ENCODE measurements around the gene IRAK1. TPM values are rescaled to one million over a fixed set of nuclear protein-coding genes. Genes with fewer than 3 reads are reported as not detected.

IRAK1 gene
- total and polyA plus RNA-seq, 2 donors (not counting 3 experiments of a cell fraction or from before 2014, with no cell fraction given), result 63.6 to 138 TPM

DNA sequence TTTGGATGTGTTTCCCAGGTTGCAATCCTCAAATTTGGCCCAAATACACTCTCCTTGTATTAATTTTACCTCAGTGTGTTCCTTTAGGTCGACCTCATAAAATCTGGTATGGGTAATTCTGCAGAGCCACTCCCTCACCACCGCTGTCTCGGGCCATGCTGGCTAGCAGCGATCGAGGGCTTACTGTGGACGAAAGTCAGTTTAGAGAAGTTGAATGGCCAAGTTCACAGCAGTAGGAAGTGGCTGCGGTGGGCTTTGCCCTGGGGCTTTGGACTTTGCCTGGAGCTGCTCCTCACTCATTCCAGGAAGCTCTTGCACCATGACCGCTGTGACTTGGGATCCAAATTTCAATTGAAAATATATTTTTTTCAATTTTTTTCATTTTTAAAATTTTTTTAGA lies 27.5 kb downstream of the IRAK1 start:
- no peaks in the 10 kb centered on the region for H4K20me1 ChIP-seq (replicated peaks; ENCODE audit: control insufficient read depth, extremely low read depth, insufficient read depth, low read length)
- no peaks in the 10 kb centered on the region for H3K36me3 ChIP-seq (ENCODE audit: control insufficient read depth in 2 of 2, extremely low read depth in 1 of 2, insufficient read depth in 2 of 2, low read length in 2 of 2)
- no peak overlapping the region for H3K9ac ChIP-seq (replicated peaks; ENCODE audit: extremely low read depth, insufficient read depth, low read length)
- BruUV-seq (replicated peaks), result no TSS peak
- DNase-seq (ENCODE audit: low read depth, low spot score) (no peak), FAIRE-seq (no peak)
- H3K4me2 ChIP-seq (ENCODE audit: insufficient read depth, low read length), result no peak overlapping the region
- H3K27ac ChIP-seq (ENCODE audit: insufficient read depth, low read depth, low read length), result no peak overlapping the region
- H3K4me1 ChIP-seq (ENCODE audit: control insufficient read depth, extremely low read depth, insufficient read depth, low read length), result no peaks in the 10 kb centered on the region
- POLR2A ChIA-PET, result interaction anchor here (0.6 kb wide), 1 partner anchor 13 kb away, joined by 5 read pairs; no protein-coding TSS in a partner anchor
- H3K9me3 ChIP-seq (replicated peaks; ENCODE audit: control insufficient read depth, insufficient read depth, low read length), result no peaks in the 10 kb centered on the region
- H3K4me3 ChIP-seq (replicated peaks in 1 of 3; ENCODE audit: insufficient read depth in 1 of 3, low read depth in 1 of 3, low read length in 3 of 3), result no peak overlapping the region
- H3K27me3 ChIP-seq (ENCODE audit: control insufficient read depth in 2 of 2, insufficient read depth in 2 of 2, low read length in 2 of 2), result no peaks in the 10 kb centered on the region
- H3K79me2 ChIP-seq (ENCODE audit: control insufficient read depth, insufficient read depth, low read length), result no peaks in the 10 kb centered on the region
- TF ChIP-seq JUN (IDR thresholded peaks at IDR 0.05; ENCODE audit: borderline replicate concordance, insufficient read depth, insufficient read length, low read depth) (no peak), FOS (IDR thresholded peaks at IDR 0.05; ENCODE audit: borderline replicate concordance, insufficient read depth, low read length) (no peak), GATA2 (IDR thresholded peaks at IDR 0.05; ENCODE audit: insufficient read depth, insufficient read length, low read depth, low read length) (no peak), POLR2A (IDR thresholded peaks at IDR 0.05; ENCODE audit: low read depth, low read length) (no peak), EZH2 (IDR thresholded peaks at IDR 0.05; ENCODE audit: borderline replicate concordance, low read depth, low read length, severe bottlenecking) (no peak), MYC (IDR thresholded peaks at IDR 0.05; ENCODE audit: low read depth, low read length) (no peak), CTCF (IDR thresholded peaks at IDR 0.05; ENCODE audit: extremely low read depth in 1 of 2, insufficient read depth in 1 of 2, low read depth in 1 of 2, low read length in 2 of 2) (no peak), MAX (IDR thresholded peaks at IDR 0.05; ENCODE audit: insufficient read depth, insufficient read length) (no peak), POLR2AphosphoS5 (IDR thresholded peaks at IDR 0.05; ENCODE audit: insufficient read depth, low read depth, low read length) (no peak)
- no peak overlapping the region for H2AFZ ChIP-seq (ENCODE audit: low read depth, low read length)
- dilution Hi-C loops (cut with MboI; ENCODE audit: extremely low pct_ligation_motif_present, low sequenced_read_pairs) (no loop called here), intact Hi-C loops (cut with micrococcal nuclease) (no loop called here)
- H3K9me1 ChIP-seq (replicated peaks; ENCODE audit: control insufficient read depth, extremely low read depth, insufficient read depth, low read length), result no peaks in the 10 kb centered on the region
- CTCF ChIA-PET, result no interaction called here

Measured in endothelial cell of umbilical vein (primary cell).